T-helper 2 cell treated with Interferon-gamma antibody and Interleukin-4, amounts not matched to agents 100 ng/mL and 5 ng/mL, for 36 hours (primary cell): Measurements from ENCODE around the gene CAPZB. TPM values are rescaled to one million over a fixed set of nuclear protein-coding genes. Genes with fewer than 3 reads are reported as not detected.

Experiments
- total RNA-seq: library from RNA; stranded (reverse); gene quantifications from 2 replicates; pipeline ENCODE4 v1.2.3, GENCODE V29; 2022

CAPZB gene
- total RNA-seq, 1 donor from 2014 or later, result 520 TPM

Other genes starting within 250 kb of the CAPZB start
- gene EMC1, start 234.0 kb downstream of the CAPZB start, total RNA-seq, result 40.4 and 41.2 TPM in 2 replicates
- gene MRTO4, start 233.7 kb downstream of the CAPZB start, total RNA-seq, result 55.0 and 57.6 TPM in 2 replicates
- 1.7 and 1.8 TPM in 2 replicates for gene AKR7A3, start 196.8 kb downstream of the CAPZB start, total RNA-seq
- gene AKR7A2, start 173.4 kb downstream of the CAPZB start, total RNA-seq, result 34.1 and 34.6 TPM in 2 replicates
- 5.2 and 6.0 TPM in 2 replicates for gene SLC66A1, start 173.2 kb downstream of the CAPZB start, total RNA-seq
- 25.8 and 27.6 TPM in 2 replicates for gene NBL1, start 158.8 kb upstream of the CAPZB start, total RNA-seq
- gene HTR6, start 179.3 kb upstream of the CAPZB start, total RNA-seq, result not detected in 2 replicates